HG03045 (cell line): ENCODE measurements around the gene AGMO.

Source experiments
- ATAC-seq: cut with Tn5 transposase; IDR thresholded peaks from one replicate; pipeline ENCODE4 v1.9.1; 2021; ENCODE audit warnings: mild to moderate bottlenecking, moderate library complexity; ENCODE audit not compliant: unreplicated experiment

Gene AGMO

DNA sequence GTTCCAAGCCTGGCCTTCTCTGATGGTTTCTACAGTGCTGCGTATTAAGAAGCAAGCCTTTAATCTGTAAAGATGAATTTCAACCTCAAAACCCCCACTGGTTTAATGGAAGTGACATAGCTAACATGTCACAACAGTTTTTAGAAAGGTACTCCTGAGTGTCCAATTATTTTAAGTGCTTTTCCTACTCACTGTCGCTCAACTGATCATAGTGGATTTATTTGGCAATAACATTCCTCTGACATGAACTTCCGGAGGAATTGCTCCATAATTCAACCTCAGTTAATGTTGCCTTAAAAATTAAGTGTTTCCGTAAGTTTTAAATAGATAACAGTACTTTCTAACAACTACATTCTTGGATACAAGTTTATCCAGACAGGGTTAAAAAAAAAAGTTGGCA lies 57.5 kb downstream of the AGMO start:
- ATAC-seq, result no peak

GRCh38 chr7:15503603-15504290 lies 58.1 kb downstream of the AGMO start:
- no peak for ATAC-seq

GRCh38 chr7:15498465-15498864 lies 63.4 kb downstream of the AGMO start:
- ATAC-seq, result no peak

DNA sequence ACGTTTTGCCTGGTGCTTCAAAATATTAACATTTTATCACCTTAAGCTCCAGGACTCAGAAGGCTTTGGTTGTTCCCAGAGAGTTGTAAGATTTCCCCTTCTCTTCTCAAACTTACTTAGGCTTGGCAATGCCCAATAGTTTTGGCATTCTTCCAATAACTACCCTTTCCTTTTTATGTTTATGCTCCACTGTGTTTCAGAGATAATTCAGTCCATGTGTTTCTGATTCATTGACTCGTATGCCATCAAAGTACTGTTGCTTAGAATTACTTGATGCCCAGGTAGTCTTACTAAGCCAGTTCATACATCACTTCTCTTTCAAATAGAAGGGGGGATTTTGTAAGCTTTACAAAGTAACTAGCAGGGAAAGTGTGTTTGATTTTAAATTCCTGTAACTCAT lies 66.6 kb downstream of the AGMO start:
- no peak for ATAC-seq

DNA sequence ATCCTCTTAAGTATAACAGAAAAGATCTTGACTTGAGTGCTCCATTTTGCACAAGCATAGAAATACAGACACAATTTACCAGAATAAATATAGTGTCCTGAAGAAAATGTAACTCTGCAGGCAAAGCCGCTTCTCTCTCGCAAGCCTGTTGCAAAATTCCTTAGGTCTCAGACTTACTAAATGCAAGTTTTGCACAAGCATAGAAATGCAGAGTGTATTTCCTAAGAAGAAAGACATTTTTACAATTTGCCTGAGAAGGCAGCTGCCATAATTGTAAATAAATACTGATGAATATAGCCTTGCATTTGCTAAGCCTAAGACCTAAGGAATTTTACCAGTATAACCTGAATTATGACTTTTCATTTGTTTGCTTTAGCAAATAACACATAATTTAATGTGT lies 67.1 kb downstream of the AGMO start:
- ATAC-seq, result no peak

DNA sequence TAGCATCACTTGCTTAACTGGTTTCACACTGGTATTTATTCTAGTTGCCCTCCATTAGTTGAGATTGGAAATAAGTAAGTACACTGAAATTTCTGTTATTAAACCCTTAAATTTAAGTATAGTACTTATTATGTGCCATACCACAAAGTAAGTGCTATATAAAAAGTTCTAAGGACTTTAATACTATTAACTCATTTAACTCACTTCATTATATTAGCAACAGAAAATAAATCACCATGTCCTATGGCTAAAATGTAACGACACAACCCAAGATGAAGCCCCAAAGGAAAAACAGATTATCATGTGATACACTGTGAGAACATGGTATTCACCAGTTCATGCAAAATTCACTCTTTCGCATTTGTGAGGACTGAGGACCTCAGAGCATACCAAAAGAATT lies 70.5 kb downstream of the AGMO start:
- no peak for ATAC-seq

DNA sequence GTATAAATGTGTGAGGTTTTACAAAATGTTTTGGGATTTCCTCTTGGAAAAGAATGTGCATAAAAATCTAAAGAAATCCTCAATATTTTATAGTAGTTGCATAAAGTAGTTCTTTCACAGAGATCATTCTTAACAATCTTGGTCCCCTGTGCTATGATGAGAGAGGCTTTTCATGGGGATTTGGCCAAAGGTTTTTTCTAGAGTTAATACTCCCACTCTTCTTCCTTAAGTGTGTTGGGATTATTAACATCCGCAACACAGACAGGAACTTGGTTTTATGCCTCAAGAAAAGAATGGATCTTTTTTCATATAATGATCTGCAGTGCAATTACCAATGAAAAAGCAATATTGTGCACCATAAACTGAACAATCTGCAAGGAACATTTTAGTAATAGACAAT lies 71.5 kb downstream of the AGMO start:
- ATAC-seq, result no peak

DNA sequence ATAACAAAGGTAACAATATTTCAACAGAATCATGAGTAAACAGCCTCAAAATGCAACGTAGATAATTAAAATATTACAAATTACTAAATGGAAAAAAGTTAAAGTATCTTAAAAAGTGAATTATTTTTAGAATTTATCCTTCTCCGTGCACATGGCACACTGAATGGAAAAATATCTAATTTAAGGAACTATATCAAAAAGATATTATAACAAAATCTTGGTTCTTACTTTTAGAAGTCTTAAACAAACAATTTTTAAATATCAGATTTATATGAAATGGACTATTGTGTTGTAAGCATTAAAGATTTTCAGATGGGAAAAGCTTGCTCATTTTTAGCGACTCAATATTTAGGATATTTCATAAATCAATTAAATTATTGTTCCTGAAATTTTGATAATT lies 72.0 kb downstream of the AGMO start:
- ATAC-seq, result no peak

DNA sequence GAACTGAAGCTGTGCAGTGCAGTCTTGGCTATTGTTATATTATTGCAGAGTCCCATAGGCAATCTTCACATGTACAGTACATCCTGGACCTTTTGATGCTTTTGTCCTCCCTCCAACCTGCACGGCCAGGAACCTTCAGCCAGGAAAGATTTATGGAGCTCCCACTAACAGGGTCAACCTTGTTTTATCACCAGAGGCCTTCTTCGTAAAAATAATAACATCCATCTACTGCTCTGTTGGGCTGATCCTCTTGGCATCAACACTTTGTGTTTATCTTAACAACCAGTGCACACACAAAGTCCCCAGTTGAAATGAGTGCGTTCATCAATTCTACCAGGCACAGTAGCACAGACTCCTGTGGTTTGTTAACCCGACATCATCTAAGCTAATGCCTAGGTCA lies 72.4 kb downstream of the AGMO start:
- ATAC-seq, result no peak

DNA sequence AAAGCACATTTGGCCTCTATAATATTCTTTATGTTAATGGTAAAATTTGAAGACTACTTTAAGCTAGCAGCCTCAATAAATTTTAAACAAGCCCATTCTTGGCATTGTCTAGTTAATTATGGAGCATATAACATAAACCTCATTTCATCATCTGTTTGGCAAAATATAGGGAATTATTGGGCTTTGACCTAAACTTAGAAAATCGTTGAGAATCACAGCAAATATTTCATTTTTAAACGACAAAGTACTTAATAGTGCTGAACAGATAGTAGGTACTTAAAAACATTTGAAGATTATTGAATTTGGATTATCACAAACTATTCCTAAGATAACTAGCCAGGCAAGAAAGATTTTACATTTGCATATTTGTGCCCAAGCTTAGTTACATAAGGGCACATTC lies 73.4 kb downstream of the AGMO start:
- ATAC-seq, result no peak

DNA sequence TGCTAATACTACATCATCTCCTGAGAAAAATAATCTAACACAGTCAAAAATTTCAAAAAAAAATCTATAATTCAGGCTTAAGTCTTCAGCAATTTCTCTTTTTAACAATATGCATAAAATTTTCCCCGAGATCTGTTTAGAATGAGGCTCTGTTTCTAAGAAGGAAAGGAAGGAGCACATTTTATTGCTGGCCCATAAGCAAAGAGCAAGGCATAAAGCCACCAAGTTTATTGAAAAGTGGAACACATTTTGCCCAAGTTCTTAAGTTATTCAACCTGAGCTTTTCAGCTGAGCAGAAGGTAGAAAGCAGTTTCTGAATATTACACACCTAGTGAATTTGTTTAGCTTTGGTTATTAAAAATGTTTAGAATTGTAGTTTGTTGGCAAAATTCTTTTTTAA lies 73.9 kb downstream of the AGMO start:
- no peak for ATAC-seq

GRCh38 chr7:15485998-15486397 lies 75.8 kb downstream of the AGMO start:
- no peak for ATAC-seq

GRCh38 chr7:15485431-15485830 lies 76.4 kb downstream of the AGMO start:
- no peak for ATAC-seq

GRCh38 chr7:15481132-15481531 lies 80.7 kb downstream of the AGMO start:
- no peak for ATAC-seq

- no peak for ATAC-seq
Measured at GRCh38 chr7:15478401-15478800, 83.4 kb downstream of the AGMO start.

DNA sequence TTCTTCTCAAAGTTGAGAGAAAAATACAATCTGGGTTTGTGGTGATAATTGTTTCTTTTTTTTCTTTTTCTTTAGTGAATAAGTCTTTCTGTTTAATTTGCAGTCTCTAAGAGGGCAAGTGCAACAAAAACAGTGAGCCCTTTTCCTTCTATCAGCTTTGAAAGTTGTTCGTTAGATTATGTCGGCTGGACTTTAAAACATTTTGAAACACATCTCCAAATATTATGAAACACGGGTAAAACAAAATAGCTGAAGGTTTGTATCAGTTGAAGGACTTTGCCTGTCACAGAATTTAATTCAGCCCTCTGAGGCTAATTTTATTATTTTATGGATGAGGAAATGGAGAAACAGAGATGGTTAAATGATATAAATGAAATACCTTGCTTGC lies 85.3 kb downstream of the AGMO start:
- ATAC-seq, result no peak

GRCh38 chr7:15475808-15476530 lies 85.8 kb downstream of the AGMO start:
- no peak for ATAC-seq

DNA sequence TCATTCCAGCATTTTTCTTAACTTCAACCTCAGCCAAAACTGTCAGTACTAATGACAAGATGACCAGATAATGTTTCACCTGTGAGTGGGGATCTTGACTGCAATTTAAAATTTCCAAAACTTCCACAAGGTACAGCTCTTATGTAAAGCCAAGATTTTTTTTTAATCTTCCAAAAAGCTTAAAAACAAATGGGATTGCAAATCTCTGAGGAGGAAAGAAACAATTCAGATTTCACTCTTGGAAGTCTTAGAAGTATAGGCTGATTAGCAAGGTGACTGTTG lies 90.2 kb downstream of the AGMO start:
- ATAC-seq, result no peak

GRCh38 chr7:15470825-15471668 lies 90.8 kb downstream of the AGMO start:
- no peak for ATAC-seq

- ATAC-seq, result no peak
Measured at GRCh38 chr7:15464667-15465121, 97.1 kb downstream of the AGMO start.

- ATAC-seq, result no peak
Measured at GRCh38 chr7:15463801-15464666, 97.8 kb downstream of the AGMO start.
